ENCODE data around the gene TMEM184A.

Gene TMEM184A

GRCh38 chr7:1510780-1511154 is 45.2 kb downstream of the TMEM184A start:
- no peaks in the 10 kb centered on the region for H3K36me3 ChIP-seq
- DNase-seq, result no peak
- intact Hi-C loops (cut with DNase I; ENCODE audit: low total_unique reads), result no loop called here
- no peak for TF ChIP-seq CTCF (IDR thresholded peaks at IDR 0.05)
- peaks cover 0 to 36% (median 25%) of the 10 kb centered on the region in 4 donors for H3K4me1 ChIP-seq
- H3K4me3 ChIP-seq, result no peak overlapping the region
- no peak overlapping the region for H3K27ac ChIP-seq
- no peaks in the 10 kb centered on the region for H3K9me3 ChIP-seq
- H3K27me3 ChIP-seq, result no peaks in the 10 kb centered on the region

GRCh38 chr7:1509226-1509625 is 46.8 kb downstream of the TMEM184A start:
- Histone ChIP-seq H3K36me3 (no peaks in the 10 kb centered on the region), H3K4me1 (peaks cover 0 to 33% (median 26%) of the 10 kb centered on the region in 4 donors), H3K27me3 (no peaks in the 10 kb centered on the region), H3K4me3 (no peak overlapping the region), H3K27ac (no peak overlapping the region), H3K9me3 (no peaks in the 10 kb centered on the region)
- intact Hi-C loops (cut with DNase I; ENCODE audit: low total_unique reads), result no loop called here
- DNase-seq, result no peak
- TF ChIP-seq CTCF (IDR thresholded peaks at IDR 0.05), result no peak

- no peaks in the 10 kb centered on the region for H3K9me3 ChIP-seq
- H3K4me1 ChIP-seq, result peaks cover 0 to 29% (median 21%) of the 10 kb centered on the region in 4 donors
- H3K36me3 ChIP-seq, result no peaks in the 10 kb centered on the region
- intact Hi-C loops (cut with DNase I; ENCODE audit: low total_unique reads), result no loop called here
- no peak for TF ChIP-seq CTCF (IDR thresholded peaks at IDR 0.05)
- no peak overlapping the region for H3K4me3 ChIP-seq
- no peak overlapping the region for H3K27ac ChIP-seq
- no peak for DNase-seq
- H3K27me3 ChIP-seq, result no peaks in the 10 kb centered on the region
These were observed 47.7 kb downstream of the TMEM184A start for GRCh38 chr7:1508277-1508758.

- intact Hi-C loops (cut with DNase I; ENCODE audit: low total_unique reads), result loop anchor here (2.0 kb wide), 2 partner anchors 31 to 63 kb away; no protein-coding TSS in a partner anchor
- Histone ChIP-seq H3K27me3 (no peaks in the 10 kb centered on the region), H3K4me3 (no peak overlapping the region), H3K27ac (no peak overlapping the region), H3K4me1 (peaks cover 0 to 39% (median 25%) of the 10 kb centered on the region in 4 donors), H3K9me3 (no peaks in the 10 kb centered on the region), H3K36me3 (peaks cover 0 to 20% (median 15%) of the 10 kb centered on the region in 3 donors)
- no peak for TF ChIP-seq CTCF (IDR thresholded peaks at IDR 0.05)
- DNase-seq, result no peak
These were observed 50.1 kb downstream of the TMEM184A start for GRCh38 chr7:1505731-1506550.

GRCh38 chr7:1503816-1504775 is 51.9 kb downstream of the TMEM184A start, which contains the start of gene INTS1:
Gene INTS1, minus strand, starts transcription at chr7:1504389. Its CDS starts 429 bp downstream, at chr7:1503960.
- intact Hi-C loops (cut with DNase I; ENCODE audit: low total_unique reads), result loop anchor here (2.0 to 5.0 kb wide), 3 partner anchors 33 to 808 kb away; partner anchors contain the start of gene SNX8
- peak within 1 kb of the TSS; percentile 74 to 75 for H3K27ac ChIP-seq
- peak; percentile 86 to 94 for TF ChIP-seq CTCF (IDR thresholded peaks at IDR 0.05)
- peak; percentile 90 to 94 for DNase-seq
- no peaks in the 10 kb centered on the region for H3K27me3 ChIP-seq
- H3K4me3 ChIP-seq, result peak within 1 kb of the TSS; percentile 87 to 95
- peaks cover 0 to 39% (median 25%) of the 10 kb centered on the region in 4 donors for H3K4me1 ChIP-seq
- H3K9me3 ChIP-seq, result no peaks in the 10 kb centered on the region
- H3K36me3 ChIP-seq, result peaks cover 12 to 39% (median 33%) of the 10 kb centered on the region in 3 donors

Data from tibial artery (tissue), 4 donors.